C4-2B (cell line): Measurements from ENCODE around the gene KIAA1755.

Source experiments
- H3K27ac ChIP-seq: fragments of 450-650 bp; 2 replicates; pipeline ENCODE4 v1.5.1; 2017
- ZFX ChIP-seq: fragments of 450-650 bp; IDR thresholded peaks from 2 replicates; pipeline ENCODE4 v1.6.1; 2017
- TF ChIP-seq, protein P1 (sequence below): fragments of 450-650 bp; conservative IDR thresholded peaks from 2 replicates; pipeline ENCODE4 v1.5.1; 2017; ENCODE audit warnings: mild to moderate bottlenecking

Gene KIAA1755

DNA sequence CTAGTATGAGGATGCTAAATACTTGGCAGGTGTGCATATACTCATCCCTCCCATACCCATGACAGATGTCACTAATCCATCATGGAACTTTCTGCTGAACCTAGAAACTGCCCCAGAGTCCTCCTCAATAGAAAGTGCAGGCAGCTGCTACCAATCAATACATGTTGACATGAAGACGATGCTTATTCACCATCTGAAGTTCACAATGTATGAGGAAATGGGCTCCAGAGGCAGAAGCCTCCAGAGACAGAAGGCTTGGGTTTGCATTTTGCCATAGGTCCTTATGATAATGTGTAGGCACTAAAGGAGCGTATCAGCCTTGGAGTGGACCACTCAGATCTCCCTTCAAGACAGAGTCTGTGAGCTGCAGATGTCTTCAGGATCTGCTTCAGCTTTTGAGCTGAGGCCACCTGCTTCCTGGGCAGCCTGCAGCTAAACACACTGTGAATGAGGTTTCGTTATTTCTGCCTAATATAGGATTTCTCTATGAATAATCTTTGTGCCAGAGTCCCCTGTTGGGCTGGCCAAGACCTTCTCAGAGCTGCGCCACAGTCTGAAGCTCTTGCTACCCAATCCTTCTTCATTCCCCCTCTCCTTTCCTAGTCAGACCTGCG, 7.5 kb upstream of the KIAA1755 start:
- no peak overlapping the region for H3K27ac ChIP-seq
- TF ChIP-seq, protein P1, sequence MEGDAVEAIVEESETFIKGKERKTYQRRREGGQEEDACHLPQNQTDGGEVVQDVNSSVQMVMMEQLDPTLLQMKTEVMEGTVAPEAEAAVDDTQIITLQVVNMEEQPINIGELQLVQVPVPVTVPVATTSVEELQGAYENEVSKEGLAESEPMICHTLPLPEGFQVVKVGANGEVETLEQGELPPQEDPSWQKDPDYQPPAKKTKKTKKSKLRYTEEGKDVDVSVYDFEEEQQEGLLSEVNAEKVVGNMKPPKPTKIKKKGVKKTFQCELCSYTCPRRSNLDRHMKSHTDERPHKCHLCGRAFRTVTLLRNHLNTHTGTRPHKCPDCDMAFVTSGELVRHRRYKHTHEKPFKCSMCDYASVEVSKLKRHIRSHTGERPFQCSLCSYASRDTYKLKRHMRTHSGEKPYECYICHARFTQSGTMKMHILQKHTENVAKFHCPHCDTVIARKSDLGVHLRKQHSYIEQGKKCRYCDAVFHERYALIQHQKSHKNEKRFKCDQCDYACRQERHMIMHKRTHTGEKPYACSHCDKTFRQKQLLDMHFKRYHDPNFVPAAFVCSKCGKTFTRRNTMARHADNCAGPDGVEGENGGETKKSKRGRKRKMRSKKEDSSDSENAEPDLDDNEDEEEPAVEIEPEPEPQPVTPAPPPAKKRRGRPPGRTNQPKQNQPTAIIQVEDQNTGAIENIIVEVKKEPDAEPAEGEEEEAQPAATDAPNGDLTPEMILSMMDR: no peak
- no peak for TF ChIP-seq ZFX

DNA sequence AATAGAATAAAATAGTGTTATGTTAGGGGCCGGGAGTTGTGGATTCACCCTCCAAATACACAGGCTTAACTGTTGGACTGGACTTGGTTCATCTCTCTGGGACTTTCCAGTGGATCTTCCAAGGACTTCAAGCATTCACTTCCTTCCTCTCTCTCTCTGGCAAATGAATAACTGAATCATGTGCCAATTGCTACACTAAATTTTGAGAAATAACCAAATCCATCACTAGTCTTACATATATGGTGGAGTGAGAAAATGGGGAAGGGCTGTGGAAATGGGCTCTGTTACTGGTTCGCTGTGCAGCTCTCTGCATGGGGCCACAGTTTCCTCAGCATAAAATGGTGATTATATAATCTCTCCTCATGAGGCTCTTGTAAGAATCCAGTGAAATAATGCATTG, 6.8 kb upstream of the KIAA1755 start:
- TF ChIP-seq, protein P1: no peak
- no peak for TF ChIP-seq ZFX
- no peak overlapping the region for H3K27ac ChIP-seq

DNA sequence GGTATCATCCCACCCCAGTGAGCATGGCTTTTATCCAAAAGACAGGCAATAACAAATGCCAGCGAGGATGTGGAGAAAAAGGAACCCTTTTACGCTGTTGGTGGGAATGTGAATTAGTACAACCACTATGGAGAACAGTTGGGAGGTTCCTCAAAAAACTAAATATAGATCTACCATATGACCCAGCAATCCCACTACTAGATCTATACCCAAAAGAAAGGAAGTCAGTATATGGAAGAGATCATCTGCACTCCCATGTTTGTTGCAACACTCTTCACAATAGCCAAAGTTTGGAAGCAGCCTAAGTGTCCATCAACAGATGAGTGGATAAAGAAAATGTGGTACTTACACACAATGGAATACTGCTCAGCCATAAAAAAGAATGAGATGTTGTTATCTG, 5.9 kb upstream of the KIAA1755 start:
- TF ChIP-seq, protein P1: no peak
- TF ChIP-seq ZFX: no peak

DNA sequence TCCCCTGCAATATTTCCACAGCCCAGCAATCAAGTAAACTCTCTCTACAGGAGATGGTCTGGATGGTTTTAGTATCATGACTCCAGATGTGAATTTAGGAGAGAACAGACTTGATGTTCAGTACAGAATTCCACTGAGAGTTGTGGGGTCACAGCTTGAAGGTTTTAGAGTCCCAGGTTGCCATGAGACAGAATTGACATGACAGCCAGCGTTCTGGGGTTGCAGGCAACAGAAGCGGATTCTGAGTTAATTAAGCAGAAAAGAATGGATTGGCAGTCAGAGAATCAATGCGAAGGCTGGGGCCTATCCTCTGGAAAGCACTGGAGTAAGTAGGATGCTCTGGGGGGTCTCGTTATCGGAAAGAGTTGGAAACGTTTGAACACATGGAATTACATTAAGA, 2.4 kb upstream of the KIAA1755 start:
- no peak for TF ChIP-seq ZFX
- TF ChIP-seq, protein P1: no peak
- no peak overlapping the region for H3K27ac ChIP-seq

More for the DNA sequence above, 5.9 kb upstream of the KIAA1755 start:
- H3K27ac ChIP-seq: no peak overlapping the region

DNA sequence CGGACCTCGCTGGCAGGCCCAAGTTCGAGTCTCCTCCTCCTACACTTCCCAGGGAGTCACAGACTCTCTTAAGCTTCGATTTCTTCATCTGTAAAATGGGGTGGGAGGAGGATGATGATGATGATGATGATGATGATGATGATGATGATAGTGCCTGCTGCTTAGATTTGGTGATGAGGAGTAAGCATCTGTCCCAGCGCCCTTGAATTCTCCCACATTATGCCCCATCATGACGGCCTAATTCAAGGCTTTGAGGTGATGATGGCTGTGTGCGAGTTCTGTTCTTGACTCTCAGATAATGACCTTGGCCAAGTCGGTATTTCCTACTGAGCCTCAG, 487 bp upstream of the KIAA1755 start:
- no peak overlapping the region for H3K27ac ChIP-seq
- TF ChIP-seq, protein P1: no peak
- TF ChIP-seq ZFX: no peak

DNA sequence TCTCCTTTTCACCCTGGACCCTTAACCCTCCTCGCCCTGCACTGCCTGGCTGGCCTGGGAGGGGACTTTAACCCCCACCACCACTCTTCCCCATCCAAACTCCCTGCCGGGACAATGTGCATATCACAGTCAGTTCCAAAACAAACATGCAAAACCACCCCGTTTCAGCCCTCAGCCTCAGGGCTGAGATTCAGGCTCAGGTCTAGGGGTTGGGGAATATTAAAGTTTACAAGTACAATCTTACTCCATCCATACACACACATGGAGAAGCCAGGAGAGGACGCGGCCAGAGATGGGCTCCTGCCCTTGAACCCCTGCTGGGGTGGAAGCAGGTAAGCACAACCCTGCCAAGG, 534 bp downstream of the KIAA1755 start:
- TF ChIP-seq, protein P1: no peak
- TF ChIP-seq ZFX: no peak
- H3K27ac ChIP-seq: no peak overlapping the region

DNA sequence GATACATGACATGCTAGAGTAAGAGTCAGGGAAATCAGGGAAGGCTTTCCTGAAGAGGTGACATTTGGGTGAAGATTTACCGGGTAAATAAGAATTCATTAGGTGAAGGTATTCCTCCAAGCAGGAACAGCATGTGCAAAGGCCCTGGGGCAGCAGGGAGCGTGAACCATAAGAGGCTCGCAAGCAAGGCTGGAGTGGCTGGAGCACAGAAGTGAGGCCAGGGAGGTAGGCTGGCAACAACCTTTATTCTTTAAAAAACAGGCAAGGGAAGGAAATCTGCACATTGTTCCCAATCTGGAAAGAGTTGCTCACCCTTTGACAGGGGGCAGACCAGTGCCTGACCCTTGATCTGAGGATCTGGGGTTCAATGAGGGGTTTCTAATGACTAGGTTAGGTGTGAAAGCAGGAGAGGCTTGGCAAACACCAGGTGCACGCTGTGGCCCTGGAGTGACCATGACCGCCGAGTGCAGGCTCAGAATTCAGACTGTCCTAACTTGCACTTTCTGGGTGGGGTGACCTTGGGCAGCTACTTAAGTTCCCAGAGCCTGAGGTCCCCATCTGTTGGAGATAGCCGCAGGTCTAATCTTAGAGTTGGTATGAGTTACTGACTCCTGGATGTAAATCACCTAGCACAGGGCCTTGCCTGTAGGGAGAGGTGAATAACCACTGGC, 1.9 kb downstream of the KIAA1755 start:
- TF ChIP-seq, protein P1: no peak
- no peak for TF ChIP-seq ZFX
- H3K27ac ChIP-seq: no peak overlapping the region
